ENCODE data around the gene MIER1. TPM values are rescaled to one million over a fixed set of nuclear protein-coding genes. Genes with fewer than 3 reads are reported as not detected.

MIER1 gene
- polyA plus RNA-seq, 1 donor = 38.7 TPM

DNA sequence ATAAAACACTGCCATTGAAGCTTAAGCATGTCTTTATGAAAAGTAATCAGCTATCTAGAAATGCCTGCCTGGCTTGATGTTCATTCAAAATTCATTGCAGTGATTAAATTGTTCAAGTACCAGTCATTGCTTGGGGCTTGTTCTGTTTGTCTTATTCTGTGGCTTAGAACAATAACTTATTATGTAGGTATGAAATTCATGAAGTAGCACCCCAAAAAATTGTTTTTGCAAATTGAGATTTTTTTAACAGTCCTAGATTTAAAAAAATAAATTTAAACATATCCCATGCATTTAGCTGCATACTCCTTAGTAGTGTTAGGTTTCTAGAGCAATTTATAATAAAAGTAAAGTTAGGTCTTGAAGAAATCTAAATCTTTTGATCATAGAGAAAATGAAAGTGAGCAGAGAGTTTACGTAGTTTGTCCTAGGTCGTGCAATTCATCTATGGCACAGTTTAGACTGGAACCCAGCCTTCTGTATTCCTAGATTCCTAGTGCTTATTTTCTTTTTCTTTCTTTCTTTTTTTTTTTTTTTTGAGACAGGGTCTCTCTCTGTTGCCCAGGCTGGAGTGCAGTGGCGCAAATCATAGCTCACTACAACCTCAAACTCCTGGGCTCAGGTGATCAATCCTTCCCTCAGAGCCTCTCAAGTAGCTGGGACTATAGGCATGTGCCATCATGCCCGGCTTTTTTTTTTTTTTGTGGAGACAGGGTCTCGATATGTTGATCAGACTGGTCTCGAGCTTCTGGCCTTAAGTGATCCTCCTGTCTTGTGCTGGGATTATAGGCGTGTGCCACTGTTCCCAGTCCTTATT, 9.3 kb downstream of the MIER1 start:
- Histone ChIP-seq H3K27ac (ENCODE audit: low read length) (no peak overlapping the region), H3K36me3 (ENCODE audit: control insufficient read depth, insufficient read depth, low read length) (no peaks in the 10 kb centered on the region), H3K4me1 (ENCODE audit: control insufficient read depth, insufficient read depth, low read length) (peaks cover 6% of the 10 kb centered on the region), H3K9me3 (ENCODE audit: control insufficient read depth, low read depth, low read length) (no peaks in the 10 kb centered on the region), H3K27me3 (ENCODE audit: control insufficient read depth, insufficient read depth, low read length) (no peaks in the 10 kb centered on the region), H3K4me3 (ENCODE audit: low read length) (no peak overlapping the region)
- 68% methylated on average over 3 of the region's 7 CpGs for WGBS (ENCODE audit: insufficient coverage, low lambda C conversion rate)
- no peak for DNase-seq

DNA sequence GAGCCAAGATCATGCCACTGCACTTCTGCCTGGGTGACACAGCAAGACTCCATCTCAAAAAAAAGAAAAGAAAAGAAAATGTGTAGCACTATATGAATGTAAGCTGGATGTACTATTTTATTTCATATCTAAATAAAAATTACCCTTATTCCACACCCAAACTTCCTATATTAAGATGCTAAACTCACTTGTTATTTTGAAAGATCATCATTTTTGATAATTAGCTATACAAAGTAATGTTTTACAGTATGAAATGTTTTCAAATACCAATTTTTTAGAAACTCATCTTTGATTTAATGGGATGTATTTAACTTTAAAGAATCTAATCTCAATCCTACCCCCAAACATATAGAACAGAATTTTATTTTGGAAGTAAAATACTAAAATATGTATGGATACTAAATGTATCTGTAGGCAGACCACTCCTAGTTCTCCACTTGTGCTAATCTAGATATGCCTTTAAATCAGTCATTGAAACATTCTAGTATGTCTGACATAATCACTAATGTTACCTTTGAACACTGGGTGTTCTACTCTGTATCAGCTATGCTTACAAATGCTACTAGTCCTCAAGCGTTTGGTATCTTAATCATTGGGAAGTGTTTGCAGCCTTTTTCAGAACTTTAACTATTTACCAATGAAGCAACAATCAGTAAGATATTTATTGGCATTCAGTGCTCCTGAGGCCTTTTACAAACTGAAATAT, 12.9 kb downstream of the MIER1 start:
- no CpG with 5 or more reads among the region's 1 CpG for WGBS (ENCODE audit: insufficient coverage, low lambda C conversion rate)
- Histone ChIP-seq H3K4me1 (ENCODE audit: control insufficient read depth, insufficient read depth, low read length) (peaks cover 15% of the 10 kb centered on the region), H3K36me3 (ENCODE audit: control insufficient read depth, insufficient read depth, low read length) (peaks cover 2% of the 10 kb centered on the region), H3K27ac (ENCODE audit: low read length) (peak overlapping the region; percentile 12), H3K27me3 (ENCODE audit: control insufficient read depth, insufficient read depth, low read length) (no peaks in the 10 kb centered on the region), H3K4me3 (ENCODE audit: low read length) (no peak overlapping the region), H3K9me3 (ENCODE audit: control insufficient read depth, low read depth, low read length) (no peaks in the 10 kb centered on the region)
- DNase-seq = peak in 1 of 2 donors; percentile 32

DNA sequence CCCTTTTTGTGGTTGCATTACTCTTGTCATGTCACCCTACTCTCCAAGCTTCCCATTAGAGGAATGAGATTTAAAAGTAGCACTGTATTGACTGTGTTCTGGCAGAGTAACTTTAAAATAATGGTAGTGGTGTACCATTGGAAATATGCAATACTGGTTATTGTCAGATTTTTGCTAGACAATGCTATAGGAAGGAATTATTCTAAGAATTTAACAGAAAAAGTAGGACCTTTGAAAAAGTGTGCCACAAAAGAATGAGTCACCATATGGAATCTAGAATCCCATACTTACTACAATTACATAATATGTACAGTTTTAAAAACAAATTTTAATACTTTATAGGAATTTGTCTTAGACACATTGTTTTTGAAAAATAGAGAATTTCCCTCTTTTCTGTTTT, 13.8 kb downstream of the MIER1 start:
- peak overlapping the region; percentile 12 for H3K27ac ChIP-seq (ENCODE audit: low read length)

DNA sequence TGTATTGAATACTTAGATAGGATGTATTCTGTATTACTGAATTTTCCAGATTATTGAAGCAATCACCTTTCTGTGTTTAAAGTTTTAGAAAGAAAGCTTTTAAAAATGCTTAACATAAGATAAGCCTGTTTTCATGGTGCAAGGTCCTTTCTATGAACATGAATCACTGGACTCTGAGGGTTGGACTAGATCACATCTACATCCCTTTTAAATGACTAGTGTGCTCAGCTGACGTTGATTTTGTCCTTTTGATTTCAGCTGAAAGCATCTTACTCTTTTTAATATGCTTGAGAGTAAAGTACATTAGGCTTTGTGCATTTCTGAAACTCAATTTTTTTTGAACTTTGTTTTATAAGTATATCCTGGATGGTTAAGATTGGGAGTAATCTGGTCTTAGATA, 16.2 kb downstream of the MIER1 start:
- Histone ChIP-seq H3K4me1 (ENCODE audit: control insufficient read depth, insufficient read depth, low read length) (peaks cover 13% of the 10 kb centered on the region), H3K27ac (ENCODE audit: low read length) (peak overlapping the region; percentile 77), H3K4me3 (ENCODE audit: low read length) (no peak overlapping the region), H3K9me3 (ENCODE audit: control insufficient read depth, low read depth, low read length) (no peaks in the 10 kb centered on the region), H3K36me3 (ENCODE audit: control insufficient read depth, insufficient read depth, low read length) (peaks cover 6% of the 10 kb centered on the region), H3K27me3 (ENCODE audit: control insufficient read depth, insufficient read depth, low read length) (no peaks in the 10 kb centered on the region)
- WGBS (ENCODE audit: insufficient coverage, low lambda C conversion rate) = 50% methylated on average over 1 of the region's 1 CpG
- DNase-seq = peak; percentile 50 to 74

More for the DNA sequence above, 13.8 kb downstream of the MIER1 start:
- peaks cover 2% of the 10 kb centered on the region for H3K36me3 ChIP-seq (ENCODE audit: control insufficient read depth, insufficient read depth, low read length)
- no peak overlapping the region for H3K4me3 ChIP-seq (ENCODE audit: low read length)
- no peaks in the 10 kb centered on the region for H3K27me3 ChIP-seq (ENCODE audit: control insufficient read depth, insufficient read depth, low read length)
- H3K4me1 ChIP-seq (ENCODE audit: control insufficient read depth, insufficient read depth, low read length) = peaks cover 15% of the 10 kb centered on the region
- no peaks in the 10 kb centered on the region for H3K9me3 ChIP-seq (ENCODE audit: control insufficient read depth, low read depth, low read length)
- no peak for DNase-seq

DNA sequence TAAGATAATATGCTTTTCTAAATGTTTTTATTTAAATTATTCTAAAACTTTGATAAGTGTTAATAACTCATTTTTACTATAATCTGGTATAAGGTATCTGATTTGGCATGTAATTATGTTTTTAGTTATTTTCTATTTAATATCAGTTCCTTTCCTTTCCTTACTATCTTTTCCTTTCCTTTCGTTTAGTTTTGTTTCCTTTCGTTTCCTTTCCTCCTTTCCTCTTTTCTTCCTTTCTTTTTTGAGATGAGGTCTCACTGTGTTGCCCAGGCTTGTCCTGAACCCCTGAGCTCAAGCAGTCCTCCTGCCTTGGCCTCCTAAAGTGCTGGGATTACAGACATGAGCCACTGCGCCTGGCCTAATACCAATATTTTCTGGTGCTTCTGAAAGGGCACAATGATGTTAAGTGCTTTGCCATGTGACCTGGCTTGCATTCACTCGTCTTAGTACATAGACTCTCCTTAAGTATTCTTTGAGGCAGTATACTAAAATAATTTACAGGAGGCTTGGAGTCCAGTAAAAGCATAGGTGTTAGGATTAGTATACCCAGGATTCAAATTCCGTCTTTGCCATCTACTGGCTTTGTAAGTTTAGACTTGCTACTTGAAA, 18.7 kb downstream of the MIER1 start:
- no peak overlapping the region for H3K27ac ChIP-seq (ENCODE audit: low read length)
- H3K4me3 ChIP-seq (ENCODE audit: low read length) = no peak overlapping the region
- H3K9me3 ChIP-seq (ENCODE audit: control insufficient read depth, low read depth, low read length) = no peaks in the 10 kb centered on the region
- H3K27me3 ChIP-seq (ENCODE audit: control insufficient read depth, insufficient read depth, low read length) = no peaks in the 10 kb centered on the region
- peaks cover 9% of the 10 kb centered on the region for H3K4me1 ChIP-seq (ENCODE audit: control insufficient read depth, insufficient read depth, low read length)
- H3K36me3 ChIP-seq (ENCODE audit: control insufficient read depth, insufficient read depth, low read length) = peaks cover 23% of the 10 kb centered on the region
- DNase-seq = no peak
- WGBS (ENCODE audit: insufficient coverage, low lambda C conversion rate) = 98% methylated on average over 4 of the region's 5 CpGs

DNA sequence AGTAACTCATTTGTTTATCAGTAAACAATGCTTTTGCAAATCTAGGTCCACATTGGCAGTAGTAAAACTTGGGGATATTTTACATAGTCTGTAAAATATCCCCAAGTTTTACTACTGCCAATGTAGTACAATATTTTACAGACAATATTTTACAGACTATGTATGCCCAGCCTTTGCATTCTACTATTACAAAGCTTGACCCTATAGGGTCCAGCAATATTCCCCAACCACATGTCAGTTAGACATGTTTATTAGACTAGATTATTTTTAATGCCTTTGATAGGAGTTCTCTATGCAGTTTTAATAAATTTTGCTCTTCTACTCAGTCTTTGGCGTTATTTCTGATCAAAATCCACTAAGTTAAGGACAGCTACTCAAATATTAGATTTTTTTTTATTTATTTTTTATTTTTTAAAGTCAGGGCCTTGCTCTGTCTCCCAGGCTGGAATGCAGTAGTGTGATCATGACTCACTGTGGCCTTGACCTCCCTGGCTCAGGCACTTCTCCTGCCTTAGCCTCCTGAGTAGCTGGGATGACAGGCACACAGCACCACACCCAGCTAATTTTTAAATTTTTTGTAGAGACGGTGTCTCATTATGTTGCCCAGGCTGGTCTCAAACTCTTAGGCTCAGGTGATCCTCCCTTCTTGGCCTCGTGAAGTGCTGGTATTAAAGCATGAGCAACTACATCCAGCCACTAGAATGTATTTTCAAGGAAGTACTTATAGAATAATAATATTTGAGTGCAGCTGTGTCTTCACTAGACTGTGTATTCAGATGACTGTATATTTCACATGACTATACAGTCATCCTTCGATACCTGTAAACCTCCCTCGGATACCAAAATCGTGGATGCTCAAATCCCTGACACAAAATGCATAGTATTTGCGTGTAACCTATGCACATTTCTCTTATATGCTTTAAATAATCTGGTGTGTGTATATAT, 19.8 kb downstream of the MIER1 start:
- H3K4me1 ChIP-seq (ENCODE audit: control insufficient read depth, insufficient read depth, low read length) = peaks cover 9% of the 10 kb centered on the region
- no peaks in the 10 kb centered on the region for H3K9me3 ChIP-seq (ENCODE audit: control insufficient read depth, low read depth, low read length)
- peaks cover 31% of the 10 kb centered on the region for H3K36me3 ChIP-seq (ENCODE audit: control insufficient read depth, insufficient read depth, low read length)
- 94% methylated on average over 5 of the region's 7 CpGs for WGBS (ENCODE audit: insufficient coverage, low lambda C conversion rate)
- DNase-seq = no peak
- H3K27me3 ChIP-seq (ENCODE audit: control insufficient read depth, insufficient read depth, low read length) = no peaks in the 10 kb centered on the region
- no peak overlapping the region for H3K4me3 ChIP-seq (ENCODE audit: low read length)
- H3K27ac ChIP-seq (ENCODE audit: low read length) = no peak overlapping the region

DNA sequence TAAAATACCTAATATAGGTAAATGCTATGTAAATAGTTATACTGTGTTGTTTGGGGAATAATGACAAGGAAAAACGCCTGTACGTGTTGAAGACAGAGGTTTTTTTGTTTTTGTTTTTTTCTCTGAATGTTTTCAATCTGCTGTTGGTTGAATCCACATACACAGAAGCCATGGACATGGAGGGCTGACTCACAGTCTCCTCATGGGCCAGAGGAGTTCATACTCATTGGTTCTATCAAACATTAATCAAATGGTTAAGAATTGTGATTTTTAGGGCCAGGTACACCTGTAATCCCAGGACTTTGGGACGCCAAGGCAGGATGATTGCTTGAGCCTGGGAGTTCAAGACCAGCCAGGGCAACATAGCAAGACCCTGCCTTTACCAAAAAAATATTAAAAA, 20.5 kb downstream of the MIER1 start:
- Histone ChIP-seq H3K36me3 (ENCODE audit: control insufficient read depth, insufficient read depth, low read length) (peaks cover 33% of the 10 kb centered on the region), H3K4me1 (ENCODE audit: control insufficient read depth, insufficient read depth, low read length) (peaks cover 7% of the 10 kb centered on the region), H3K27me3 (ENCODE audit: control insufficient read depth, insufficient read depth, low read length) (no peaks in the 10 kb centered on the region), H3K9me3 (ENCODE audit: control insufficient read depth, low read depth, low read length) (no peaks in the 10 kb centered on the region), H3K27ac (ENCODE audit: low read length) (no peak overlapping the region), H3K4me3 (ENCODE audit: low read length) (no peak overlapping the region)
- no CpG with 5 or more reads among the region's 3 CpGs for WGBS (ENCODE audit: insufficient coverage, low lambda C conversion rate)
- no peak for DNase-seq

DNA sequence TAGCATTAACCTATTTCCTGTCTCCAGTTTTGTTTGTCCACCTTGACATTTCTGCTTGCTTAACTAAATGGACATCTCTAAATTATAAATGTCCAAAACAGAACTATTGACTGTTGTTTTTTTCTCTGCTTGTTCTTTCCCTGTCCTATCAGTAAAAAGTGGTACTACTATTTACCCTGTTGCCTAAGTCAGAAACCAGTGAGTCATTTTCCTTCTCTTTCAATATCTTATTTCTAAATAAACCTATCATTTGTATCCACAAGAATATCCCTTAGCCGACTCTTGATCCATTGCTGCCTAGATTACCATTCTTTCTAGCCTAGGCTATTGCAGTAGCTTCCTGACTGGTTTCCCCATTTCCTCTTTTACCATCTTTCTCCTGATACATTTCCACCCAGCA, 22.5 kb downstream of the MIER1 start:
- no peak overlapping the region for H3K4me3 ChIP-seq (ENCODE audit: low read length)
- no peak overlapping the region for H3K27ac ChIP-seq (ENCODE audit: low read length)
- no peak for DNase-seq
- H3K27me3 ChIP-seq (ENCODE audit: control insufficient read depth, insufficient read depth, low read length) = no peaks in the 10 kb centered on the region
- H3K4me1 ChIP-seq (ENCODE audit: control insufficient read depth, insufficient read depth, low read length) = peaks cover 3% of the 10 kb centered on the region
- no CpG with 5 or more reads among the region's 1 CpG for WGBS (ENCODE audit: insufficient coverage, low lambda C conversion rate)
- no peaks in the 10 kb centered on the region for H3K9me3 ChIP-seq (ENCODE audit: control insufficient read depth, low read depth, low read length)
- peaks cover 45% of the 10 kb centered on the region for H3K36me3 ChIP-seq (ENCODE audit: control insufficient read depth, insufficient read depth, low read length)

DNA sequence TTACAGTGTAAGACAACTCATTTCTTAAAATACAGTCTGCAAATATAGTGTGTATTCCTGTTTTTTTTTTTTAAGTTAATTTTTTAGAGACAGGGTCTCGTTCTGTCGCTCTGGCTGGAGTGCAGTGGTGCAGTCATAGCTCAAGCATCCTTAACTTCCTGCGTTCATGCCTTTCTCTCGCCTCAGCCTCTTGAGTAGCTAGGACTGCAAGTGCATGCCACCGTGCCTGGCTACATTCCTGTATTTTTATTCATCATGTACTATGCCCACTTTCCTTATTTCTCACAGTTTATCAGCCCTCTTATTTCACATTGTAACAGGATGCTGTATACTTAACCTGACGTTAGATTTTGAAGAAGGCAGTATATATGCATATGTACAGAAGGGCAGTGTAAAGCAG, 26.7 kb downstream of the MIER1 start:
- no peak overlapping the region for H3K4me3 ChIP-seq (ENCODE audit: low read length)
- DNase-seq = no peak
- peaks cover 56% of the 10 kb centered on the region for H3K36me3 ChIP-seq (ENCODE audit: control insufficient read depth, insufficient read depth, low read length)
- H3K9me3 ChIP-seq (ENCODE audit: control insufficient read depth, low read depth, low read length) = no peaks in the 10 kb centered on the region
- no peaks in the 10 kb centered on the region for H3K27me3 ChIP-seq (ENCODE audit: control insufficient read depth, insufficient read depth, low read length)
- no peak overlapping the region for H3K27ac ChIP-seq (ENCODE audit: low read length)
- 94% methylated on average over 2 of the region's 6 CpGs for WGBS (ENCODE audit: insufficient coverage, low lambda C conversion rate)
- no peaks in the 10 kb centered on the region for H3K4me1 ChIP-seq (ENCODE audit: control insufficient read depth, insufficient read depth, low read length)

DNA sequence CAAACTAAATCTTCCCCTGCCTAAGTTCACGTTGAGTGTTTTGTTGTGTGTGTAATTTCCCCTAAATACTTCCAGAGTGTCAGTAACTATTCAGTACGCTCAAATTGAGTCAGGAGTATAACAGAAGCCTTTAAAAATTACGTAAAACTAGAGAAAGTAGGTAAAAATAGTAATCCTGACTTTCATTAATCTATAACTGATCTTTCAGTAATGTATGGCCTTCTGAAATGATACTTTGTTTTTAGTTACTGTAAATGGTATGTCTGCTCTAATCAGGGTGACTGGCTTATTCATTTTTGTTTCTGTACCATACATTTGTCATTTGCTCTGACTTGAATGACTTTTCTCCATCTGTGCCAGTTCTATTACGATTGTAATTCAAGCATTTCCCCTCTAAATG, 29.4 kb downstream of the MIER1 start:
- peak overlapping the region; percentile 43 for H3K27ac ChIP-seq (ENCODE audit: low read length)
- H3K9me3 ChIP-seq (ENCODE audit: control insufficient read depth, low read depth, low read length) = no peaks in the 10 kb centered on the region
- no peak overlapping the region for H3K4me3 ChIP-seq (ENCODE audit: low read length)
- H3K36me3 ChIP-seq (ENCODE audit: control insufficient read depth, insufficient read depth, low read length) = peaks cover 39% of the 10 kb centered on the region
- 83% methylated on average over 1 of the region's 4 CpGs for WGBS (ENCODE audit: insufficient coverage, low lambda C conversion rate)
- H3K27me3 ChIP-seq (ENCODE audit: control insufficient read depth, insufficient read depth, low read length) = no peaks in the 10 kb centered on the region
- no peaks in the 10 kb centered on the region for H3K4me1 ChIP-seq (ENCODE audit: control insufficient read depth, insufficient read depth, low read length)
- DNase-seq = no peak
